ENCODE data around the gene CT47A1.
"Not testable (repeated sequence)": the region's sequence is repeated elsewhere in the genome, so short reads cannot be mapped to it uniquely, and the experiment has no call there.

Gene CT47A1

DNA sequence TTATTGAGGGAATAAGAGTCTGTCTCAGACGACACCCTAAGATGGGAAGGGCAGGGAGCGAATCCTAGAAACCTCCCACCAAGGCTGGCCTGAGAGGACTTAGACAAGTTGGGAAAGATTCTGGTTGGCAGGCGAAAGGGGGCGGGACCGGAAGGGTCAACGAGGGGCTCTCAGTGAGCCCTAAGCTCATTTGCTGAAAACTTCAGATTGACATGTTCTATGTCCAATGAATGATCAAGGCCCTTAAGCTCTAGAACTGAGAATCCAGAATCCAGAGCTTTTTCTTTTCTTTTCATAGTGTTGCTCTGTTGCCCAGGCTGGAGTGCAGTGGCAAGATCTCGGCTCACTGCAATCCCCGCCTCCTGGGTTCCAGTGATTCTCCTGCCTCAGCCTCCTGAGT is at the start of gene CT47A1:
CT47A1 (minus strand) TSS at position 101 of the 400 bp plus-strand sequence. CDS start 231 bp downstream, outside the sequence.
- H3K9me3 Mint-ChIP-seq; H3K36me3 Mint-ChIP-seq (ENCODE audit: low read depth); H3K4me1 Mint-ChIP-seq (ENCODE audit: low read depth); H3K27ac Mint-ChIP-seq; DNase-seq; H3K4me3 Mint-ChIP-seq; H3K27me3 Mint-ChIP-seq: not testable (repeated sequence)

DNA sequence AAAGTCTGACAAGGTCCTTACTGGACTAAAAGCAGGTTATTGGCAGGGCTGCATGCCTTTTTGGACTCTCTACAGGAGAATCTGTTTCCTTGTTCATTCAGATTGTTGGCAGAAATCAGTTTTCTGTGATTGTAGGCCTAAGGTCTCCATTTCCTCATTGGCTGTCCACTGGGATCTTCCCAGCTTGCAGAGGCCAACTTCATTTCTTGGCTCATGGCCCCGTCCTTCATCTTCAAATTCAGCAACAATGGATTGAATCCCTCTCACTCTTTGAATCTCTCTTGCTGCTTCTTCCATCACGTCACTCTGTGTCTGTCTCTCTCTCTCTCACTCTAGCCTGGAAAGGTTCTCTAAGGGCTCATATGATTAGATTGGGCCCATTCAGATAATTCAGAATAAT is 47.0 kb upstream of the CT47A1 start:
- no peaks in the 10 kb centered on the region for H3K4me1 Mint-ChIP-seq (ENCODE audit: low read depth)
- DNase-seq, result no peak
- H3K27ac Mint-ChIP-seq, result no peak overlapping the region
- H3K4me3 Mint-ChIP-seq, result no peak overlapping the region
- H3K36me3 Mint-ChIP-seq (ENCODE audit: low read depth), result no peaks in the 10 kb centered on the region
- H3K27me3 Mint-ChIP-seq, result peaks cover 34% of the 10 kb centered on the region
- H3K9me3 Mint-ChIP-seq, result no peaks in the 10 kb centered on the region

DNA sequence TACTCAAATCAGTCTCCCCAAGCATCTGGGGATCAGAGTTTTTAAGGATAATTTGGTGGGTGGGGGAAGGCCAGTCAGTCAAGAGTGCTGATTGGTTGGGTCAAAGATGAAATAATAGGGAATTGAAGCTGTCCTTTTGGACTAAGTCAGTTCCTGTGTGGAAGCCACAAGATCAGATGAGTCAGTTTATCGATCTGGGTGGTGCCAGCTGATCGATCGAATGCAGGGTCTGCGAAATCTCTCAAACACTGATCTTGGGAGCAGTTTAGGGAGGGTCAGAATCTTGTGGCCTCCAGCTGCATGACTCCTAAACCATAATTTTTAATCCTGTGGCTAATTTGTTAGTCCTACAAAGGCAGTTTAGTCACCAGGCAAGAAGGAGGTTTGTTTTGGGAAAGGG is 44.5 kb upstream of the CT47A1 start:
- no peak overlapping the region for H3K4me3 Mint-ChIP-seq
- no peak for DNase-seq
- no peaks in the 10 kb centered on the region for H3K4me1 Mint-ChIP-seq (ENCODE audit: low read depth)
- H3K27ac Mint-ChIP-seq, result no peak overlapping the region
- peaks cover 35% of the 10 kb centered on the region for H3K27me3 Mint-ChIP-seq
- H3K36me3 Mint-ChIP-seq (ENCODE audit: low read depth), result no peaks in the 10 kb centered on the region
- H3K9me3 Mint-ChIP-seq, result no peaks in the 10 kb centered on the region

DNA sequence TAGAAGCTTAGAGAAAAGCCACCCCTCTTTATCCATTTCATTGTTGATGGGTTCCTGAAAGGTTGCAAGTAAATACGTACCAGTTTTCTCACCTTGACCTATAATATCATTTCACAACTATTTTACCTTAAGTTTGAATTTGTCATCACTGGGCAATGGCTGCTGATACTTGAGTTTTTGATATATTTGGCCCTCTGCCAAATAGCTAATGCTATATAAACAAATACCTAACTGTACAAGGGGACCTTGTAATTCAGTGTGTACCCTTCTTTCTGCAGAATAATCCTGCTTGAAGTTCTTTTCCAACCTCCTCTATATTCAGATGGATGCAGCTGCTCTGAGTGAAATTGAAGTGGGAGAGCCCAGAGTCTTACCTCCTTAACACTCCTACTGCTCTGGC is 42.9 kb upstream of the CT47A1 start:
- Mint-ChIP-seq H3K27ac (no peak overlapping the region), H3K4me1 (ENCODE audit: low read depth) (no peaks in the 10 kb centered on the region), H3K36me3 (ENCODE audit: low read depth) (no peaks in the 10 kb centered on the region), H3K27me3 (peaks cover 34% of the 10 kb centered on the region), H3K4me3 (no peak overlapping the region), H3K9me3 (no peaks in the 10 kb centered on the region)
- no peak for DNase-seq

DNA sequence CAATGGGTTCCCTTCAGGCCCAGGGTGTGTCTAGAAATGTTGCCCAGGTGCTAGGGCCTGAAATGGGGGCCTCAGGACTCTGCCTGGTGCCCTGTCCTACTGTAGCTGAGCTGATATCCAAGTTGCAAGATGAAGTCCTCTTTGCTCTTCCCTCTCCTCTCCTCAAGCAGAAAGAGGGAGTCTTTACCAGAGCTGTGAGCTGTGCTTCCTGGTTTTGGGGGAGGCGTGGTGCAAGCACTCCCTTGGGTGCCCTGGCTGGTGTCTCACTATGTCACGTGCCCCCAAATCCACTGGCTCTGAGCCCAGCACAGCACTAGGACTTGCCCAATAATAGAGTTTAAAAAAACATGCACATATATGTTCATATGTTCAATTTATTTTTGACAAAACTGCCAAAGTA is 29.3 kb upstream of the CT47A1 start:
- Mint-ChIP-seq H3K36me3 (ENCODE audit: low read depth) (no peaks in the 10 kb centered on the region), H3K4me3 (no peak overlapping the region), H3K27me3 (peaks cover 27% of the 10 kb centered on the region), H3K27ac (no peak overlapping the region), H3K4me1 (ENCODE audit: low read depth) (no peaks in the 10 kb centered on the region), H3K9me3 (no peaks in the 10 kb centered on the region)
- DNase-seq, result no peak

DNA sequence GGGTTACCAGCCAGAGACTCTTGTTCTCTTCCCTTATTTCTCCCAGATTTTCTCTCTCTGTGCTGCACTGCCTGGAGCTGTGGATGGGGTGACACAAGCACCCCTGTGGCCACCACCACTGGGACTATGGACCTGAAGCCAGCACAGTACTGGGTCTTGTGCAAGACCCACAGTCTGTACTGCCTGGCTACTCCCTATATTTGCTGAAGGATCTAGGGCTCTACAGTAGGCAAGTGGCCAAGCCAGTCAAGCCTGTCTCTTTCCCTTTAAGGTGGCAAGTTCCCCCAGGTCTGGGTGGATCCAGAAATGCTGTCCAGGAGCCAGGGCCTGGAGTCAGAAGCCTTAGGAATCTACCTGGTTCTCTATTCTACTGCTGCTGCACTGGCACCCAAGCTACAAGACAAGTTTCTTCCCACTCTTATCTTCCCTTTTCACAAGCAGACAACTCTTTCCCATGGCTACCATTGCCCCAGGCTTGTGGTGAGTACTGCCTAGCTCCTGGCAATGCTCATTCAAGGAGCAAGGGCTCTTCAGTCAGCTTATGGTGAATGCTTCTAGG is 28.4 kb upstream of the CT47A1 start:
- peaks cover 27% of the 10 kb centered on the region for H3K27me3 Mint-ChIP-seq
- DNase-seq, result no peak
- H3K36me3 Mint-ChIP-seq (ENCODE audit: low read depth), result no peaks in the 10 kb centered on the region
- no peaks in the 10 kb centered on the region for H3K9me3 Mint-ChIP-seq
- no peak overlapping the region for H3K4me3 Mint-ChIP-seq
- H3K27ac Mint-ChIP-seq, result no peak overlapping the region
- no peaks in the 10 kb centered on the region for H3K4me1 Mint-ChIP-seq (ENCODE audit: low read depth)

DNA sequence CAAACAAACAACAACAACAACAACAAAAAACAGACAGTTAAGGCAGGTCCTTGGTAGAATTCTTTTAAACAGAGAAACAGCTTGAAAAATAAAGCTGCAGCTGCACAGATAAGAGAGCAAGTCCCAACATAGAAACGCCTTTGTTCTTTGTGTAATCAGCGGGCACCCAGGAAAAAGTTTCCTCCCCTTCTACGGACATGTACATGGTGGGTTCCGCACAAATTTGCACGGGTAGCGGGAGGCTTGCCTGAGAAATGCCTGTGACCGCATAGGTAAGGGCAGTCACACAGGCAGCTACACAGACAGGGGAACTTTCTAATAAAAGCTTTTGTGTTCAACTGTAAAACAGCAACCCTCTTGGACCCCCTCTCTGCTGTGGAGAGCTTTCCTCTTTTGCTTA is 25.7 kb upstream of the CT47A1 start:
- no peaks in the 10 kb centered on the region for H3K36me3 Mint-ChIP-seq (ENCODE audit: low read depth)
- DNase-seq, result no peak
- no peak overlapping the region for H3K27ac Mint-ChIP-seq
- H3K4me3 Mint-ChIP-seq, result no peak overlapping the region
- H3K27me3 Mint-ChIP-seq, result peaks cover 33% of the 10 kb centered on the region
- no peaks in the 10 kb centered on the region for H3K9me3 Mint-ChIP-seq
- no peaks in the 10 kb centered on the region for H3K4me1 Mint-ChIP-seq (ENCODE audit: low read depth)

DNA sequence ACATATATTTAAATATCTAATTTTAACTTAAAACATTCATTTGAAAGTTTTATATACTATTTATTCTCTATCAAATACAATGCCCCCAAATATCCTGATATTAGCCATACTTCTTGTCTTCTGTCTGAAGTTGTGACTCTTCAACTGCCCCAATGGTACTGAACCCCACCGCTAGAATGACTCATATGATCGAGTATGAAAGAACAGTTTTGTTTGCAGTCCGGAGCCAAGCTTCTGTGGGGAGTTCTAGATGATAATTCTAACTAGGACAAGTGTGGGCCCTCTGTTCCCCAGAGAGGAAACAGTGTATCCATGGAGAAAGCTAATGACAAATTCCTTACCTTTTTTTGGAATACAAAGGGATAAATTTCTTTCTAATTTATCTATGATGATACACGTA is 24.7 kb upstream of the CT47A1 start:
- H3K4me1 Mint-ChIP-seq (ENCODE audit: low read depth), result no peaks in the 10 kb centered on the region
- no peak for DNase-seq

DNA sequence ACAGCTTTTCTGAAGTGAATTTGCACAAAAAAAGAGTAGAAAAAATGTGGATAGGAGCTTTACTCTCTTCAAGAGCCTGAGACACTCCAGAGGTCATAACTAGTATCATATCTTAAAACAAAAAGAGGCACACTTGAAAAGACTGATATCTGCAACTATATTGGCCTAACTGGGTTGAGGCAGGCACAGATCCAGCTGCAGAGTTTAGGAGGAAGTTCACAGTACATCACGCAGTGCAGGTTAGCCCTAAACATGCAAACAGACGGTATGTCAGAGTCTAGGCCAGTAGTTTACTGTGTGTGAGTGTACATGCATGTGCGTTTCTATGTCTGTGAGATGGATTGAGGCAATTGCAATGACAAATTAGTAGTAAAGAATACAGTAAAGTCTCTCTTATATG is 24.2 kb upstream of the CT47A1 start:
- no peak overlapping the region for H3K27ac Mint-ChIP-seq
- no peaks in the 10 kb centered on the region for H3K4me1 Mint-ChIP-seq (ENCODE audit: low read depth)
- H3K4me3 Mint-ChIP-seq, result no peak overlapping the region
- no peaks in the 10 kb centered on the region for H3K9me3 Mint-ChIP-seq
- H3K27me3 Mint-ChIP-seq, result peaks cover 33% of the 10 kb centered on the region
- H3K36me3 Mint-ChIP-seq (ENCODE audit: low read depth), result no peaks in the 10 kb centered on the region
- no peak for DNase-seq

More for the DNA sequence above, 24.7 kb upstream of the CT47A1 start:
- Mint-ChIP-seq H3K36me3 (ENCODE audit: low read depth) (no peaks in the 10 kb centered on the region), H3K9me3 (no peaks in the 10 kb centered on the region), H3K27ac (no peak overlapping the region), H3K27me3 (peaks cover 36% of the 10 kb centered on the region), H3K4me3 (no peak overlapping the region)

DNA sequence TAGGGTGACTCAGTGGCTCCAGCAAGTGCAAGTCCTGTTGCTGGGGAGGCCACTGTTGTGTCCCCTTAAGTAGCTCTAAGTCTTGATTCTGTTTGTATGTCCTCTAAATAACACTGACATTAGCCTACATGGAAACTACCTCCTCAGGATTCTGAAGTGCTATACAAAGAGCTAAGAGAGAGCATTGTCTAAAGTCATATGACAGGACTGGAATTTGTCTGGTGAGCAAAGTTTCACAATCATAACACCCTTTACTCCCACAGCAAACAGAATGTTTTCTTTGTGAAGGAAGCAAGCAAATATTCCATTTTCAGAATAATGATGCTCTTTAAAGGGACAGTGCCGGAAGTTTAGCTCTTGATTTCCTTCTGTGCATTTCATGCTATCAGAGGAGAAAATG is 23.4 kb upstream of the CT47A1 start:
- Mint-ChIP-seq H3K4me3 (no peak overlapping the region), H3K27ac (no peak overlapping the region), H3K27me3 (peaks cover 29% of the 10 kb centered on the region)

DNA sequence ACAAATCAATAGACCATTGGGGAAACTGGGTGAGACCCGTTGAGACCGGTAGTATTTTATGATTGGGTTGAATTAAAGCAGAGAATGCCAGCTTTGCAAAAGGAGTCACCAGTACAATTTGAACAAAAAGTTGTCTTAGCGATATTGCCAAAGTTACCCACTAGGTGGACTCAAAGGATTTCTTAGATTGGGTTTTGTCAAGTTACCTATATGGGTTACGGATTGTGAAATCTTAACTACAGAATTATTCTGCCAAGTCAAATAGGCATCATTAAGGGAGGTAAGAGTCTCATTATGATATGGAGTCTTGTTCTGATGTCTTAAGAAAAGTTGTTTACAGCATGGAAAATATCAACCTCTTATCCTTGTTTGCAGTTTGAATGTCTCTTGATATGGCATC is 15.0 kb upstream of the CT47A1 start:
- Mint-ChIP-seq H3K36me3 (ENCODE audit: low read depth) (no peaks in the 10 kb centered on the region), H3K4me1 (ENCODE audit: low read depth) (no peaks in the 10 kb centered on the region), H3K27ac (no peak overlapping the region), H3K9me3 (no peaks in the 10 kb centered on the region), H3K27me3 (peaks cover 24% of the 10 kb centered on the region), H3K4me3 (no peak overlapping the region)
- DNase-seq, result no peak

More for the DNA sequence above, 23.4 kb upstream of the CT47A1 start:
- H3K4me1 Mint-ChIP-seq (ENCODE audit: low read depth), result no peaks in the 10 kb centered on the region
- H3K36me3 Mint-ChIP-seq (ENCODE audit: low read depth), result no peaks in the 10 kb centered on the region
- no peaks in the 10 kb centered on the region for H3K9me3 Mint-ChIP-seq
- DNase-seq, result no peak

DNA sequence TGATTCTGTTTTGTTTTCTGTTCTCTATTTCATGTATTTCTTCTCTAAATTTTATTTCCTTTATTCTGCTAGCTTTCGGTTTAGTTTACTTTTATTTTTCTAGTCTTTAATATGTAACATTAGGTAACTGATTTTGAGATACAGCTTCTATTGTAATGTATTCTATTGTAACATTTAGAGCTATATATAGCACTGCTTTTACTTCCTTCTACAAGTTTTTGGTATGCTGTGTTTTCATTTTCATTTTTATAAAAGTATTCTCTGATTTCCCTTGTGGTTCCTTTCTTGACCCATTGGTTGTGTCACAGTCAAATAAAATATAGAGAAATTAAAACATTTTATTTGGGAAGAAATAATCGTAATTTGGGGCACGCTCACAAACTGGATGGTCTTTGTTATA is 13.9 kb upstream of the CT47A1 start:
- Mint-ChIP-seq H3K4me1 (ENCODE audit: low read depth) (no peaks in the 10 kb centered on the region), H3K27ac (no peak overlapping the region), H3K27me3 (peaks cover 31% of the 10 kb centered on the region), H3K36me3 (ENCODE audit: low read depth) (no peaks in the 10 kb centered on the region), H3K4me3 (no peak overlapping the region), H3K9me3 (no peaks in the 10 kb centered on the region)
- no peak for DNase-seq

DNA sequence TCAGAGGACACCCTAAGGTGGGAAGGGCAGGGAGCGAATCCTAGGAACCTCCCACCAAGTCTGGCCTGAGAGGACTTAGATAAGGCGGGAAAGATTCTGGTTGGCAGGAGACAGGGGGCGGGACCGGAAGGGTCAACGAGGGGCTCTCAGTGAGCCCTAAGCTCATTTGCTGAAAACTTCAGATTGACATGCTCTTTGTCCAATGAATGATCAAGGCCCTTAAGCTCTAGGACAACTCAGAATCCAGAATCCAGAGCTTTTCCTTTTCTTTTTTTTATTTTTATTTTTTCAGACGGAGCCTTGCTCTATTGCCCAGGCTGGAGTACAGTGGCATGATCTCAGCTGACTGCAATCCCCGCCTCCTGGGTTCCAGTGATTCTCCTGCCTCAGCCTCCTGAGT is 29.1 kb downstream of the CT47A1 start, which contains the start of gene CT47A7:
CT47A7 (minus strand) TSS at position 101 of the 400 bp plus-strand sequence. CDS start 255 bp downstream, outside the sequence.
- not testable (repeated sequence) for H3K36me3 Mint-ChIP-seq (ENCODE audit: low read depth); H3K9me3 Mint-ChIP-seq; DNase-seq; H3K4me3 Mint-ChIP-seq; H3K27ac Mint-ChIP-seq; H3K27me3 Mint-ChIP-seq; H3K4me1 Mint-ChIP-seq (ENCODE audit: low read depth)
